Measurements from ENCODE around the gene PAPOLB.

- TF ChIP-seq, protein P1, sequence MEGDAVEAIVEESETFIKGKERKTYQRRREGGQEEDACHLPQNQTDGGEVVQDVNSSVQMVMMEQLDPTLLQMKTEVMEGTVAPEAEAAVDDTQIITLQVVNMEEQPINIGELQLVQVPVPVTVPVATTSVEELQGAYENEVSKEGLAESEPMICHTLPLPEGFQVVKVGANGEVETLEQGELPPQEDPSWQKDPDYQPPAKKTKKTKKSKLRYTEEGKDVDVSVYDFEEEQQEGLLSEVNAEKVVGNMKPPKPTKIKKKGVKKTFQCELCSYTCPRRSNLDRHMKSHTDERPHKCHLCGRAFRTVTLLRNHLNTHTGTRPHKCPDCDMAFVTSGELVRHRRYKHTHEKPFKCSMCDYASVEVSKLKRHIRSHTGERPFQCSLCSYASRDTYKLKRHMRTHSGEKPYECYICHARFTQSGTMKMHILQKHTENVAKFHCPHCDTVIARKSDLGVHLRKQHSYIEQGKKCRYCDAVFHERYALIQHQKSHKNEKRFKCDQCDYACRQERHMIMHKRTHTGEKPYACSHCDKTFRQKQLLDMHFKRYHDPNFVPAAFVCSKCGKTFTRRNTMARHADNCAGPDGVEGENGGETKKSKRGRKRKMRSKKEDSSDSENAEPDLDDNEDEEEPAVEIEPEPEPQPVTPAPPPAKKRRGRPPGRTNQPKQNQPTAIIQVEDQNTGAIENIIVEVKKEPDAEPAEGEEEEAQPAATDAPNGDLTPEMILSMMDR (IDR thresholded peaks at IDR 0.05; ENCODE audit: poor library complexity), result no peak
- TF ChIP-seq EZH2 (IDR thresholded peaks at IDR 0.05; ENCODE audit: borderline replicate concordance), result no peak
Observed at GRCh38 chr7:4861673-4862072, at the start of gene PAPOLB.
